Adipose tissue (tissue), 3 donors: ENCODE measurements around the gene ST6GALNAC2. TPM values are rescaled to one million over a fixed set of nuclear protein-coding genes. Genes with fewer than 3 reads are reported as not detected.
"Not testable (repeated sequence)": the region's sequence is repeated elsewhere in the genome, so short reads cannot be mapped to it uniquely, and the experiment has no call there.

Experiments
- H3K27ac ChIP-seq: one replicate; pipeline ENCODE4 v1.5.1; 2013; ENCODE audit warnings: low read depth, low read length
- WGBS, 3 donors: extraction: QIAGEN DNeasy Blood & Tissue Kit; methylation state at CpG; one replicate each; pipeline ENCODE4 v1.1.7; 2013; 5-methylcytosine and 5-hydroxymethylcytosine counted together
- polyA plus RNA-seq, 3 donors: library from polyadenylated mRNA; stranded (reverse); fragments of 200-250 nt; gene quantifications; one replicate each; pipeline ENCODE4 v1.2.3, GENCODE V29; 2013
- donor health status: healthy with polysubstance abuse.
- donor health status: Bipolar disorder and iron deficiency.
- donor health status: healthy.

Gene ST6GALNAC2
- polyA plus RNA-seq, 3 donors, result 2.0 to 6.4 (median 4.2) TPM

GRCh38 chr17:76561332-76561731 lies 24.3 kb downstream of the ST6GALNAC2 start:
- no peak overlapping the region for H3K27ac ChIP-seq
- 47 to 64% (median 56%) methylated on average over 7 of the region's 7 CpGs for WGBS, 3 donors

GRCh38 chr17:76560877-76561221 lies 24.8 kb downstream of the ST6GALNAC2 start:
- no peak overlapping the region for H3K27ac ChIP-seq
- WGBS, 3 donors, result 67 to 86% (median 68%) methylated on average over 6 of the region's 6 CpGs

DNA sequence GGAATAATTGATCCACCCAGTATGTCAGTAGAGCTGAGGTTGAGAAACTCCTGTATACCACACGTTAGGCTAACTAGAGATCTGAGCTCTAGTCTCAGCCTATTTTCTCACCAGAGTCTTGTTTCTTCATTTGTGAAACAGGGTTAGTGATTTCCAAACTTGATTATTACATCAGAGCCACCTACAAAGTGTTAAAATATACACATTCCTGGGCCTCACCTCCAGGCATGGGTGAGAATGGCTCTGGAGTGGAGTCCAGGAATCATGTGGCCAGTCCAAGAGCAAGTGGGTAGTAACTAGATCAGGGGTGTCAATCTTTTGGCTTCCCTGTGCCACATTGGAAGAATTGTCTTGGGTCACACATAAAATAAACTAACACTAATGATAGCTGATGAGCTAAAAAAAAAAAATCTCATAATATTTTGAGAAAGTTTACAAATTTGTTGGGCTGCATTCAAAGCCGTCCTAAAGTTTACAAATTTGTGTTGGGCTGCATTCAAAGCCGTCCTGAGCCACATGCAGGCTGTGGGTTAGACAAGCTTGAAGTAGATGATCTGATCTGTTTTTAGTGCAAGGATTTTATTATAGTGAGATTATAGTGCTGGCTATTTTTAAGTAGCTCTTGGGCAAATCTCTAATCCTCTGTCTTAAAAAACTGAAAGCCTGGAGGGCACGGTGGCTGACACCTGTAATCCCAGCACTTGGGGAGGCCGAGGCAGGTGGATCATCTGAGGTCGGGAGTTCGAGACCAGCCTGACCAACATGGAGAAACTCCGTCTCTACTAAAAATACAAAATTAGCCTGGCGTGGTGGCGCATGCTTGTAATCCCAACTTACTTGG lies 25.4 kb downstream of the ST6GALNAC2 start:
- H3K27ac ChIP-seq, result no peak overlapping the region

DNA sequence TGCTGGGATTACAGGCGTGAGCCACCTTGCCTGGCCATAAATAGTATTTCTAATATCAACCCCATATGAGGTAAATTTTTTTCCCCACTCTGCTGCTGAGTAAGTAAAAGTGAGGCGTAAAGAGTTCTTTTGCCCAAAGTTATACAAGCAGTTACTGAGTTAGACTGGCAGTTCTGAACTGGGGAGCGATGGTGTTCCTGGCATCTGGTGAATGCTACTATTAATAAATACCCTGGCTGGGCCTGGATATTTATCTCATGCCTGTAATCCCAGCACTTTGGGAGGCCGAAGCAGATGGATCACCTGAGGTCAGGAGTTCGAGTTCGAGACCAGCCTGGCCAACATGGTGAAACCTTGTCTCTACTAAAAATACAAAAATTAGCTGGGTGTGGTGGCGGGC lies 26.2 kb downstream of the ST6GALNAC2 start:
- not testable (repeated sequence) for H3K27ac ChIP-seq
- WGBS, 3 donors, result 84 to 91% (median 88%) methylated on average over 7 of the region's 7 CpGs

More for the DNA sequence above, 25.4 kb downstream of the ST6GALNAC2 start:
- 81 to 87% (median 84%) methylated on average over 10 of the region's 10 CpGs for WGBS, 3 donors

GRCh38 chr17:76558198-76559095 lies 27.2 kb downstream of the ST6GALNAC2 start:
- no peak overlapping the region for H3K27ac ChIP-seq
- WGBS, 3 donors, result 1% methylated on average over 14 of the region's 14 CpGs

- WGBS, 3 donors, result 0 to 1% (median 0%) methylated on average over 55 of the region's 55 CpGs
- H3K27ac ChIP-seq, result peak overlapping the region; percentile 89
These were observed 28.1 kb downstream of the ST6GALNAC2 start for GRCh38 chr17:76557368-76558197.

DNA sequence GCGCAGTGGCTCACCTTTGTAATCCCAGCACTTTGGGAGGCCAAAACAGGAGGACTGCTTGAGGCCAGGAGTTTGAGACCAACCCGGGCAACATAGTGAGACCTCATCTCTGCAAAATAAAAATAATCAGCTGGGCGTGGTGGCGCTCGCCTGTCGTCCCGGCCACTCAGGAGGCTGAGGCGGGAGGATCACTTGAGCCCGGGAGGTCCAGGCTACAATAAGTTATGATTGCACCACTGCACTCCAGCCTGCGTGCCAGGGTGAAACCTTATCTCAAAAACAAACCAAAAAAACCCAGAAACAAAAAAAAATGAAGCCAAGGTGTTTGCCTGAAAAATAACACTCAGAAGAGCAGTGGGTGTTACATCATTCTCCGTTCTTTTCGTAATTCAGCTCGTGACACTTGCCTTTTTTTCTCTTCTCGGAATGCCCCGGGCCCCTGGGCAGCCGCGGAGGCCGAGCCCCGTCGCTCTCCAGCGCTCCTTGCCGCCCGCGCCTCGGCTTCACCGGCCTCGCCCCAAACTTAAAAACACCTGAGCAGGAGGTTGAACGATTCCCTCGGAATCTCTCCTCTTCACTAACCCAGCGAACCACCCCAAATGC lies 28.8 kb downstream of the ST6GALNAC2 start:
- peak overlapping the region; percentile 89 for H3K27ac ChIP-seq
- 23 to 30% (median 28%) methylated on average over 30 of the region's 30 CpGs for WGBS, 3 donors

GRCh38 chr17:76554131-76554530 lies 31.5 kb downstream of the ST6GALNAC2 start:
- H3K27ac ChIP-seq, result no peak overlapping the region
- 65 to 74% (median 72%) methylated on average over 6 of the region's 6 CpGs for WGBS, 3 donors

DNA sequence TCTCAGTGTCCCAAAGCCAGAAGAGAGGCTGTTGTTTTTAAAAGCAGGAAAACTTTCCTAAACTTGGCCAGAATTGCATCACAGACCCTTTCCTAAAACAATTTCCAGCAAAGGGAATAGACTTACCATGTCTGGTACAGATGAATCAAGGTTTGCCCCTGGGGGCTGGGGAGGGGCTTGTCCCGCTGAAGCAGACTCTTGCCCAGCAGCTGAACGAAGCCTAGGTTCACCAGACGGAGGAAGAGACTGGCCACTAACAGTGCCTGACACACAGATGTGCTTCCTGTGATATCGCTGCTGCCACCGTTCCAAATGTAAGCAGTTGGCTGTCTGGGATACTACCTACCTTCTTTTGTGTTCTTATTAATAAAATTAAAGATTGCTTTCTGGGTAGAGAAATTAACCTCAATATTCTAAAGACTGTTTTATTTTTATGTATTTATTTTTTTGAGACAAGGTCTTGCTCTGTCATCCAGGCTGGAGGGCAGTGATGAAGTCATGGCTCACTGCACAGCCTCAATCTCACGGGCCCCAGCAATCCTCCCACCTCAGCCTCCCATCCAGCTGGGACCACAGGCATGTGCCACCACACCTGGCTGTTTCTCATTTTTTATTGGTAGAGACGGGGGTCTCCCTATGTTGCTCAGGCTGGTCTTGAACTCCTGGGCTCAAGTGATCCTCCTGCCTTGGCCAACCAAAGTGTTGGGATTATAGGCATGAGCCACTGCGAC lies 32.3 kb downstream of the ST6GALNAC2 start:
- H3K27ac ChIP-seq, result no peak overlapping the region
- WGBS, 3 donors, result 66 to 94% (median 70%) methylated on average over 8 of the region's 8 CpGs

GRCh38 chr17:76551685-76552084 lies 34.0 kb downstream of the ST6GALNAC2 start:
- WGBS, 3 donors, result 70 to 88% (median 80%) methylated on average over 4 of the region's 4 CpGs
- H3K27ac ChIP-seq, result no peak overlapping the region

DNA sequence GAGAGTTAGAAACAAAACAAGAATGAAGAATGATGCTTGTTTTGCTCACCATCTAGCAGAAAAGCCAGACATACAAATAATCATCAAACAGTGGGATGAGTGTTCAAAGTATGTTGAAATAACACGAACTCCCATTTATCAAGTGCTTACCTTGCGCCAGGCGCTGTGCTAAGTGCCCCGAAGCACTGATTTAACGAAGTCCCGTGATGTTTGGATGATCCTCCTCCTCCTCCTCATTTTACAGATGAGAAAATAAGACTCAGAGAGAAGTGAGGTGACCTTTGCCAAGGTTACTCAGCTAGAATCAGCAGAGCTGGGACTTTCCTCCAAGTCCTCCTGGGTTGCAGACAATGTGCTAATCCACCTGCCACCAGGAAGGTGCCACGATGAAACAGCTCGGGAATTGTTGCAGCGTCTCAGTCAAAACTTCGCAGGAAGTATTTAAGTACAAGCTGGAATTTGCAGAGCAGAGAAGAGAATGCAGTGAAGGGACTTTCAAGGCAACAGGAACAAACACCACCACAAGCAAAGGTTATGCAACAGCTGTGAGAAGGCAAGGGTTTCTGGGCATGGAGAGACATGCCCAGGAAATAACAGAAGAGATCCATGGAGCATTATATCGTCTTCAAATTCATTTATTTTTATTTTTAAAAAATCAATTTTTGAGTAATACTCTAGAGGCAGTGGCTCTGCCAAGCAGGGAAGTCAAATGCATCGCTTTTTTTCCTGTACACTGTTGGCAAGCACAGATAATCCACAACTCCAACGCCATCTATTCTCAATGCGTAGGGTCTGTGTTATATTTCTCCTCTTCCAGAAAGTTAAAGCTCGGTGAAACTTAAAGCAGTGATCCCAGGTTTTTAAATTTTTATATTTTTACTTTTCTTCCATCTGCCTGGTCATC lies 34.7 kb downstream of the ST6GALNAC2 start:
- no peak overlapping the region for H3K27ac ChIP-seq
- WGBS, 3 donors, result 35 to 48% (median 43%) methylated on average over 15 of the region's 15 CpGs

- WGBS, 3 donors, result 79 to 90% (median 84%) methylated on average over 7 of the region's 7 CpGs
- no peak overlapping the region for H3K27ac ChIP-seq
These were observed 36.1 kb downstream of the ST6GALNAC2 start for GRCh38 chr17:76549539-76549938.

DNA sequence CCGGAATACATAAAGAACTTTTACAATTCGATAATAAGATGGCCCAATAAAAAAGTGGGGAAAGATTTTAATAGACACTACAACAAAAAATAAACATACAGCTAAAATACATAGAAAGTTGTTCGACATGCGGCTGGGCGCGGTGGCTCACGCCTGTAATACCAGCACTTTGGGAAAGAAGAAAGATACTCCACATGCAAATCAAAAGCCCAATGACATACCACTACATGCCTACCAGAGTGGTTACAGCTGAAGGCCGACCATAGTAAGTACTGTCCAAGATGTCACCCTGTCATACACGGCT lies 36.5 kb downstream of the ST6GALNAC2 start:
- no peak overlapping the region for H3K27ac ChIP-seq

GRCh38 chr17:76548378-76549214 lies 37.1 kb downstream of the ST6GALNAC2 start:
- WGBS, 3 donors, result 48 to 67% (median 61%) methylated on average over 9 of the region's 9 CpGs
- no peak overlapping the region for H3K27ac ChIP-seq

More for the DNA sequence above, 36.5 kb downstream of the ST6GALNAC2 start:
- 63 to 92% (median 83%) methylated on average over 9 of the region's 9 CpGs for WGBS, 3 donors

DNA sequence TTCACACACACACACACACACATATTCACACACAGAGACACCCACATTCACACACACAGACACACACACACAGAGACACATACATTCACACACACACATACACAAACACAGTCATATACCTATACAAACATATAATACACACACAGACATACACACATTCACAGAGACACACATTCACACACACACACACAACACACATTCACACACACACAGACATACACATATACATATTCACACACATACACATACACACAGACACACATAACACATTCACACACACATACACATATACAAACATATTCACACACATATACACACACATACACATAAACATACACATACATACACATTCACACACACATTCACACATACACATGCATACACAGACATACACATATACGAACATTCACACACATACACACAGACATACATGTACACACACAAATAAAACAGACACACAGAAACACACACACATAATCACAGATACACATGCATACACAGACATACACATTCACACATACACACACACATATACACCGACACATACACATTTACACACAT lies 37.9 kb downstream of the ST6GALNAC2 start:
- WGBS, 3 donors, result 84 to 91% (median 86%) methylated on average over 2 of the region's 2 CpGs

More for the DNA sequence above, 37.9 kb downstream of the ST6GALNAC2 start:
- H3K27ac ChIP-seq, result no peak overlapping the region
